ENCODE data around the gene GIN1.

DNA sequence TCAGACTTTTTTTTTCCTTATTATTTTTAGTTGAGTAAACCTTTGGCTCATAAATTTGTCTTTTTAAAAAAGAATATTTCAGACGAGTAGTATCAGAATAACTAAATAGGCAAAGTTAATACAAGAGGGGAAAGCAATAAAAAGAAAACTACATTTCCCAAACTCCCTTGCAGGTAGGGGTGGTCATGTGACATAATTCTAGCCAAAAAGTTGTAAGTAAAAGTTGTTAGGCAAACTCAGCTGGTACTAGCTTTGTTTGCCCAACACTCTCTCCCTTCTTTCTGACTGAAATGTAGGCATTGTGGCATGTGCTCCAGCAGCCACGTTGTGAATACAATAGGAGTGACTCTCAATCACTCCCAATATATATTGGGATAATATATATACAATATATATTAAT is 20.9 kb downstream of the GIN1 start:
- no peak for TF ChIP-seq GATA3 (IDR thresholded peaks at IDR 0.05; ENCODE audit: low read depth, low read length)
- no peak for TF ChIP-seq GATA2 (IDR thresholded peaks at IDR 0.05; ENCODE audit: low read depth, low read length)
